HS-27A (cell line): ENCODE data around the gene GOLGA5.
A peak's percentile ranks its signal among the peaks of the same experiment; 100 is the strongest.
"Not testable (repeated sequence)": the region's sequence is repeated elsewhere in the genome, so short reads cannot be mapped to it uniquely, and the experiment has no call there.

Experiments used
- DNase-seq: peaks from one replicate; pipeline ENCODE4 v3.0.0-alpha.2; 2012; ENCODE audit warnings: low read depth, missing footprints

GOLGA5 gene

DNA sequence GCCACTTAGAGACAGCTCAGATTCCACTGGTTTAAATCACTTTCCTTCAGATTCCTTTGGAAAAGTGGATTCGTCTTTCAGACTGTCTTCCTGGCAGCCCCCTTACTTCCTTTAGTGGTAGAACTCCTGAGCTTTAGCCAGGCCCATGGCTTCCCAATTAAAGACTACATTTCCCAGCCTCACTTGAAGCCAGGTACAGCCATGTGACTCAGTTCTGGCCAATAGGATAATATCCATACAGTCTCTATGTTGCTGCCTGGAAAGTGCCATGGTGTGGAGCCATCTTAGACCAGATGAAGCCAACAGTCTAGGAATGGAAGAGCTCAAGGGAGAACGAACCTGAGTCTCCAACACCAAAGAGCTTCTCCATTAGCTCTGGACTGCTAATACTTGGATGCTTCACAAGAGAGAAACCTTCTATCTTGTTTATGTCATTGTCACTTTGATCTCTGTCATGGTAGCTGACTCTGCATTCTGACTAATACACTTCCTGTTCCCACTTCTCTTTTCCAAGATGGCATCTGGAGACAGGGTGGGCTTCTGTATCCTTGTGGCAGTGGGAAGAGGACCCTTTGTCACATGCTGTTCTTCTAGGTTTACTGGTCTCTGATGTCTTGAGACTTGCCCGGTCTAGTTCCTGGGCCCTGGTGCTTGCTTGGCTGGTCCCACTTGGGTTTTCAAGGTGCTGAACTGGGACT is 15.1 kb upstream of the GOLGA5 start:
- not testable (repeated sequence) for DNase-seq

DNA sequence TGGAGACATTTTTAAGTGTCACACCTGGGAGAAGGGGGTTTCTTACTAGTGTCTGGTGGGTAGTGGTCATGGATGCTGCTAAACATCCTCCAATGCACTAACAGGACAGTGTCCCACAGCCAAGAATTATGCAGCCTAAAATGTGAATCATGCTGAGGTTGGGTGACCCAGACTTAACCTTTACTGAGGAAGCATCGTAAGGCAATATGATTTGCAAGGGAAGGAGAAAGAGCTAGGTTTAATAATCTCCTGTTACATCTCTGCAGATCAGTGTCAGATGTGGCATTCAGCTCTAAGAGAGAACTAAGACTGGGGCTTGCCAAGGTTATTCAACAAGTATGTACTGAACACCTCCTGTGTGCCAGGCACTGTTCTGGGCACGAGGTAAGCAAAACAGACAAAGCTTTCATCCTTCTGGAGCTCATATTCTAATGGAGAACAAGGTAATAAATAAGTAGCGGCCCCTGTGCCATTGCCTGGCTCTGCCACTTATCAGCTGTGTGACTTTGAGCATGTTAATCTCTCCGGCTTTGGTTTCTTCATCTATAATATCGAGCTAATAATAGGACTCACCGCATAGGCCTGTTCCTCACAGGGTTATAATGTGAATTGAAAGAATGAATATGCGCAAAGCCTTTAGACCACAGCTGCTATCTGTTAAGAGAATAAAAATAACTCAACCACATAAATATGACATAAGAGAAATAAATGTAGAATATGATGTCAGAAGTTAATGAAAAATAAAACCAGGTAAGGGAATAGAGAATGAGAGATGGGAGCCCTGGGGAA is 13.5 kb upstream of the GOLGA5 start:
- no peak for DNase-seq

DNA sequence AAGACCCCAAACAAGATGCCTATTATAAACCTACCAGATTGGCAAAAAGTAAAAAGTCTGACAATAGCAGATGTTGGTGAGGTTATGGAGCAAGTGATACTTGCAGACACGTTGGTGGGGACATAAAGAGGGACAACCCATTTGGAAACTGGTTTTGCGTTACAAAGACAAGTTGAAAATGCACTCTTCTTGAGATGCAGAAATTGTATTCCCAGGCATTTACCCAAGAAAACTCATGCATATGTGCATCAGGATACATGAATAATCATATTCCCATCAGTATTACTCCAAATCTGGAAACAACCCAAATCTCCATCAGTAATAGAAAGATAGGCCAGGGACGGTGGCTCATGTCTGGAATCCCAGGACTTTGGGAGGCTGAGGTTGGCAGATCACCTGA is 12.8 kb upstream of the GOLGA5 start:
- no peak for DNase-seq

DNA sequence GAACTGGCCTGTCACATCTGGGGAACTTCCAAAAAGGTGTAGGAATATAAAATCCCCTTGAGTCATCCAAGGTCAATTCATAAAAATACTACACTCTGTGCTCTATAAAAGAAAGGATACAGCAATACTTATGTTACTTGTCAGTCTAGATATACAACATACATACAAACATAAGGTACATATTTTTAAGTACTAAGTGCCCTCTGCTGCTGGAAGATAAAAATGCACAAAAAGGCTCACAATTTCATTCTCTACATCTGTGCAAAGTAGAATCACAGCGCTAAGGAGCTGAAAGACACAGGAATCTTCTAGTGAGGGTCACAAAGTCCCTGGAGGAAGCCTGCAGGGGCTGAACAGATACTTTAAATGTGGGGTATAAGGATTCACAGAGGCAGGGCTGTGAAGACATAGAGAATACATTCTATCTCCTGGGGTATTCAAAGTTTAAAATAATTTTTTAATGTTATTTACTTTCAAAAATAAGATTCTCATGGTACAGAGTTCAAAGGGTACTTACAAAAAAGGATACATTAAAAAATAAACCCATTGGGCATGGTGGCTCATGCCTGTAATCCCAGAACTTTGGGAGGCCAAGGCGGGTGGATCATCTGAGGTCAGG is 10.2 kb upstream of the GOLGA5 start:
- no peak for DNase-seq

DNA sequence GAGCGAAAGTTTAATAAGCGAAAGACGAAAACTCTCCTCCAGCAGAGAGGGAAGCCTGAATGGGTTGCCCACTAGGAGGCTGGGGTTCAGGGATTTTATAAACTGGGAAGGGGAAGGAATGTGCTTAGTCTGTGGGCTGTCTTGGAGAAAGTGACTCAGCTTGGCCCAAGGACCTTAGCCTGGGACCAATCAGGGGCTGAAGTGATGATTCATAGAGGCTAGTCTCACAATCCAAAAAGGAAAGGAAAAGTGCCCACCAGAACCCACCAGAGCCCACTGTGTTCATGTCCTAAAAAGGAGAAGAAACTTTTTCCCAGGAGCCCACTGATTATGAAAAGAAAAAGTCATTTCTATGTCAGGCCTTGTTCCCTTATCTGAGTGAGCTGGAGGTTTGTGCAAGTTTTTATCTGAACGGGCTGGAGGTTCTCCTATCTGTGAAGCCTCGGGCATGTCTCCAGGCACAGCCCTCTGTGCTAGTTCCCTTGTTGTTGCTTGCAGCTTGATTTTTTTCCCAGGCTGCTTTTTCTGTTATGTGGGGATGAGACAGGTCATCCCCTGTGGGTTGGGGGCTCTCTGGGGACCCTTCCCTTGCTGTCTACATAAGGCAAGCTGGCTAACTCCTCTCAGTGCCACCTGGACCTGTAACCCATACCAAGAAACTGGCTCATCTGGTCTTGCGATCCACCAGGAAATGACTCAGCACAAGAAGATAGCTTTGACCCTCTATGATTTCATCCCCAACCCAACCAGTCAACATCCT is 8.3 kb upstream of the GOLGA5 start:
- peak; percentile 62 for DNase-seq

DNA sequence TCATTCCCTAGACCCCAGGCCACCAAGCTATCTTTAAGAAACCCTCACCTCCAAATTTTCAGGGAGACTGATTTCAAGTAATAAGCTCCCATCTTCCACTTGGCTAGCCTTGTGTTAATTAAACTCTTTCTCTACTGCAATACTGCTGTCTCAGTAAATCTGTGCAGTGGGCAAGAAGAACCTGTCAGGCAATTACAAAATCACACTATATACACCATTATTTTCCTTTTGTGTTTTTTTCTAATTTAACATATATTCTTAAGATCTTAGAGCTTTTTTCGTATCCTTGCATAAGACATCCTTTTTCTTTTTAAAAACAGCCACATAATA is 7.7 kb upstream of the GOLGA5 start:
- DNase-seq, result no peak

DNA sequence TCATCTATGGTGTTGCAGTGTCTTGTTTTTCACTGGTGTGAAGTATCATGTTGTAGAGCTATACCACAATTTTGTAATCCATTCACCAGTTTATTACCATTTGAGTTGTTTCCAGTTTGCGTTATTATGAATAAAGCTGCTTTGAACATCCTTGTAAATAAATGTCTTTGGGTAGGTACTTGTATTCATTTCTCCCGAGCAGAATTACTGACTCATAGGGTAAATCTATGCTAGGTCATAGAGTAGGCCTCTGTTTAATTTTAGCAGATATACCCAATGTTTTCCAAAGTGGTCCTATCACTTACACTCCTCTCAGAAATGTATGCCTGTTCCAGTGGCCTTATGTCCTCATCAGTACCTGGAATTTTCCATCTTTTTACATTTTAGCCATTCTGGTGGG is 6.6 kb upstream of the GOLGA5 start:
- no peak for DNase-seq

DNA sequence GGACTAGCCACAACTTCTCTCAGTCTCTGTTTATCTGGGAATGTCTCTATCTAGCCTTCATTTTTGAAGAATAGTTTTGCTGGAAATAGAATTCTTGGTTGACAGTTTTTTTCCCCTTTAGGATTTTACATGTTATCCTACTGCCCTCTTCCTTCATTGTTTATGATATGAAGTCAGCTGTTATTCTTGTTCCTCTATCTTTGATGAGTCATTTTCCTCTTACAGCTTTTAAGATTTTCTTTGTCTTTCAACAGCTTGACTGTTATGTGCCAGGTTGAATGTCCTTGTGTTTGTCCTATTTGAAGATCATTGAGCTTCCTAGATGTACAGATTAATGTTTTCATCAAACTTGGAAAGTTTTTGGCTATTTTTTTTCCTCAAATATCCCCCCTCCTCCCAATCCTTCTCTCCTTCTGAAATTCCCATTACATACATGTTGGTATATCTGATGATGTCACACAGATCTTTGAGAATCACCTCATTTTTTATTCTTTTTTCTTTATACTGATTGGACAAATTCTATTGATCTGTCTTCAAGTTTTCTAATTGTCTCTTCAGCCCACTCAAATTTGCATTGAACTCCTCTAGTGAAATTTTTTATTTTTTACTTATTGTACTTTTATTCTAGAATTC is 4.5 kb upstream of the GOLGA5 start:
- DNase-seq, result no peak

DNA sequence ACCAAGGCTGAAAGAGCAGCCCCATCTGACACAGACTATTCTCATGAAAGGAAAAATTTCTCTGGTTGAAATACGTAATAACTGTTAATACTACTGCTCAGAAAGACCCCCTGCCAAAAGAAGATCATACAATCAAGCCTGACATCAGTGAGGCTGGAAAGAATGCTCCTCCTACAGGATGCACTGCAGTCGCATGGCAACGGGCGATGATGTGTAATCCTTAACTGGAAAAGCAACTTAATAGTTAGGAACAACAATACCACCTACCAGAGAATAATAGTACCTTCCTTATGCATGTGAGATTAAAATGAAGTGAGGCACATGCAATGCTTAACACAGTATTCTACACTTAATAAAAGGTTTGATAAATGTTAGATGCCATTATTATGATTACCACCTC is 1.2 kb upstream of the GOLGA5 start:
- no peak for DNase-seq

DNA sequence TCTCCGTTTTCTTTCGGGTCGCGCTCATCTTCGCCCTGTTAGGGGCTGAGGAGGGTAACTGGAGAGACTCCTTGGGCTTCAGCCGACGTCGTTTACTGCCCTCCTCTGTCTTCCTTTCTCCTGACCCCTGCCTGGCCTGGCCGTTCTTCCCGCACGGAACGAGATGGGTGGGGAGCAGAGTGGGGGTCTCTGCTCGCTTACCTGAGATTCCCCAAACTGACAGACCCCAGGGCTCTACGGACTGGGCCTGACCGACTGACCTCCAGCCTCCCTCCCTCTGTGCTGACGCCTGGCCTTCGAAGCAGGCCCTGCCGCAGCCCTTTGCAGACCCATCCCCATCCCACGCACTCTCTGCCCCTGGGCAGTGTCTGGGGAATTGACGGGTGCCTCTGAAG is 439 bp downstream of the GOLGA5 start:
- DNase-seq, result peak; percentile 14

DNA sequence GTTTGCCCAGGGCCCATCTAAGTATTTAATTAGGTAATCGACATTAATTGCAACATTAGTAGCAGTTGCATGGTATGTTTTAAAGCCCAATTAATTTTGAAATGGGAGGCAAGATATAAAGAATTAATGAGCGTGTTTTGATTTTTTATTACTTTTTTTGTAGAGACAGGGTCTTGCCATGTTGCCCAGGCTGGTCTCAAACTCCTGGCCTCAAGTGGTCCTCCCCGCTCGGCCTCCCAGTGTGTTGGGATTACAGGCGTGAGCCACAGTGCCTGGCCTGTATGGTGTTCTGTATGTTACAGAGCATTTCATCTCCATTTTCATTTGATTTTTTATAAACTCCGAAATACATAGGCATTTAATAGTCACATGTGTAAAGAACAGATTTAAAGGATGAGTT is 856 bp downstream of the GOLGA5 start:
- no peak for DNase-seq

DNA sequence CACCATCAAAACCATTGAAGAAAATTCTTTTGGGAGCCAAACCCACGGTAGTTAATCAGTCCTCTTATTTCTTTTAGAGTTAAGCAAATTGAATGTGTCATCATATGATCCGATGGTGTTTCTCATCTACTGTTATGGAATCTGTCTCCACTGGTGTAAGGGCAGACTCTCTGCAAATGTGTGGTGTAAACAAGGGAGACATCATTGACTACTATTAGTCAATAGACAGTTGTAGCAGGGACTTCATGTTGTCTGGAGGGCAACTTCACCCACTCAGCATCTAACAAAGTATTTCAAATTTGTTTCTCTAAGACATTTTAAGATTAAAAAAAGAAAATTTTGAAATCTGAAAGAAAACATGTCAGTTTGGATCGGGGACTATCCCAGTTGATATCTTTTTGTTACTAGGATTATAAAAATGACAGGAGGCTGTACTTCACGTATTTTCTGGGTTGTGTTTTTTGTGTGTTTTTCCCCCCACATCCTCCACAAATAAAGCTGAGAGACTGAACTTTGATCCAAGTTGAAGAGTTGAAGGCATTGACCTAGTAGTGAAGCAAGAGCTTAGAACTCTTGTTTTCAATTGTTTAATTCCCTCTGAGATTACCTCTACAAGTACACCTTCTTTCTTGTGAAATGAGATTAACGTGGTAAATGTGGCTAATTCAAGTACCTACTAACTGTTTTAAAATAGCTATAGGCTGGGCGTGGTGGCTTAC is 4.0 kb downstream of the GOLGA5 start:
- DNase-seq, result no peak

DNA sequence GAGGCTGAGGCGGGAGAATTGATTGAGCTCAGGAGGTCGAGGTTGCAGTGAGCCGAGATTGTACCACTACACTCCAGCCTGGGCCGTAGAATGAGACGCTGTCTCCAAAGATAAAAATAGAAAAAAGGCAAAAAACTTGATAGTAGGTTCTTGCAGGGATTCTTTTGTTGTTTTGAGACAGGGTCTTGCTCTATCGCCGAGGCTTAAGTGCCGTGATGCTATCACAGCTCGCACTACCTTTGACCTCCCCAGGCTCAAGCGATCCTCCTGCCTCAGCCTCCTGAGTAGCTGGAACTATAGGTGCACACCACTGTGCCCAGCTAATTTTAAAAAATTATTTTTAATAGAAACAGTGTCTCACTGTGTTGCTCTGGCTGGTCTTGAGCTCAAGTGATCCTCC is 4.7 kb downstream of the GOLGA5 start:
- DNase-seq, result no peak

DNA sequence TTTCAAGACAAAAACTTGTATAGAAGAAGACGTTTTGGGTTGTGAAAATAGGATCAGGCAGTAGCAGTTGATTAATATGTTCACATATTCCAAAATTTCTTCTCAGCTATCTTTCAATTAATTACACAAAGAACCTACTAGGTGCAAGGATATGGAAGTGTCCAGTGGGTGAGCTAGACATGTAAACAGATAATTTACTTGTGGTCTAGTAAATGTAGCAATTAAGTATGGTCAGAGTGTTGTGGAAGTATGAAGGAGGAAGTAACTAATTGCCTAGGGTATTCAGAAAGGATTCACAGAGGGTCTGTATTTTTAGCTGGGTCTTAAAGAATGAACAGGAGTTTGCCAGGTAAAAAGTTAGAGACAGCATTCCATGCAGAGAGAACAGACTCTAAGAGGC is 5.9 kb downstream of the GOLGA5 start:
- no peak for DNase-seq

DNA sequence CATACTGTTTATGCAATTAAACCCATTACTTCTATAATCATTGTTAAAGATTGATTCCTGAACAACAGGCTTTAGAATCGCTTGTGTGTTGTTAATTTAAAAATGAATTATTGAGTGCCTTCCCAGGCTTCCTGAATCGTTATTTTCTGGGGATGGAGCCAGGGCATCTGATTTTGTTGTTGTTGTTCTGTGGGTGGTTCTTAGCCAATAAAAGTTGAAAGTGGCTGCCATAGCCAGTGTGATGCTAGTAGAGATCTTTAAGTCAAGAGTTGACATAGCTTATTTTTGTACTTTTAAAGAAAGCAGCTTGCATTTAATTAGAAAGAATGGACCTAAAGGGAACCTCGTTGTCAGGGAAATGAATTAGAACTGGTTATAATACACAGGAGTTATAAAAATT is 6.4 kb downstream of the GOLGA5 start:
- no peak for DNase-seq

DNA sequence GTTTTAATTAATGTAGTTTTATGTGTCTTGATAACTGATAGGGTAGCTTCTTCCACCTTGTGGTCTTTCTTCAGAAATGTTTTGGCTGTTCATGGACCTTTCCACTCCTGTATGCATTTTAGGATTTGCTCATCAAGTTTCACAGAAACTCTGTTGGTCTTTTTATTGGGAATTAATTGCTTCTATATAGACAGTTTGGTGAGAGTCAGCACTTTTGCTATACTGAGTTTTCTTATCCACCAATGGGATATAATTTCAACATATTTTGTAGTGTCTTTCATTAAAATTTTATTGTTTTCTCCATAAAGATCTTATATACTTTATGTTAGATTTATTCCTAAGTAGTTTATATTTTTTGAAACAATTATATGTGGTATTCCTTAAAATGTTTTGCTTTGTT is 7.8 kb downstream of the GOLGA5 start:
- no peak for DNase-seq

DNA sequence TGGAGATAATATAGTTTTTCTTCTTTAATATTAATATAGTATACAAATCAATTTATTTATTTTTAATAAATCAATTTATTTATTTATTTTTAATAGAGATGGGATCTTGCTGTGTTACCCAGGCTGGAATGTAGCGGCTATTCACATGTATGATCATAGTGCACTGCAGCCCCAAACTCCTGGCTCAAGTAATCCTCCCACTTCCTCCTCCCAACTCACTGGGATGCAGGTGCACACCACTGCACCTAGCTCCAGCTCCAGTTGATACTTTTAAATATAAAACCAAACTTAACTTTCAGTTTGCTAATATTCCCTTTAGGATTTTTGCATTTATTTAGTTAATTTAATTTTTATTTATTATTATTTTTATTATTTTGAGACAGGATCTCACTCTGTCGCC is 8.6 kb downstream of the GOLGA5 start:
- DNase-seq, result no peak

DNA sequence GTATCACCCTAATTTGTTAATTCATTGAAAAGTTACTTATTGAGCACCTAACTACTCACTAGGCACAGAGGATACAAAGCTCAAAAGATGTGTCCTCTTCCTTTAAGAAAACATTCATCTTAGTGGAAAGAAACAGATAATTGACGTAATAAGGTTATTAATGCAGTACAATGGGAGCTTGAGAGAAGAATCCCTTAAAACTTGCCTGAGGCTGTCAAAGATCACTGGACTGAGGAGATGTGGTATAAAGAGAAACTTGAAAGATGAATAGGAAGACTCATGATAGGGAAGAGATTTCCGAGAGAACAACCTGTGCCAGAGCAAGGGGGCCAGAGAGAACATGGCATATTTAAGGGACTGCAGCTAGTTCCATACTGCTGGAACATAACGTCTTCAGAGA is 19.1 kb downstream of the GOLGA5 start:
- no peak for DNase-seq

DNA sequence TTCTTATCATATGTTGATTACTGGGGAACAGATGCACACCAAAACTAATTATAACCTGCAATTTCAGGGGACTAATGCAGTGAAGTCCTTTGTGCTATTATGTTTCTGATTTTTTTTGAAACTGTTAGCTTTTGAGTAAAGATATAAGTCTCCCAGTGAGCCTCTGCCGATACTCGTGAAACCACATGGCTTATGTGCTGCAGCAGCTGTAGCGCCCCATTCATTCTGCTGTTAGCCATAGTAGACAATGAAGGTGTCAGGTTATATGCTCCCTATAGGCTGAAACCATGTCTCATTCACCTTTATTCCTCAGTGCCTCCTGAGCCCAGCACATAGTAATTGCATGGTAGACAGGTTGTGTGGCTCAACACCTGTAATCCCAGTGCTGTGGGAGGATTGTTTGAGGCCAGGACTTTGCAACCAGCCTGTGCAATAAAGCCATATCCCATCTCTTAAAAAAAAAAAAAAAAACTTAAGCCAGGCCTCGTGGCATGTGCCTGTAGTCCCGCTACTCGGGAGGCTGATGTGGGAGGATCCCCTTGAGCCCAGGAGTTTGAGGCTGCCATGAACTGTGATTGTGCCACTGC is 25.0 kb downstream of the GOLGA5 start:
- DNase-seq, result no peak

DNA sequence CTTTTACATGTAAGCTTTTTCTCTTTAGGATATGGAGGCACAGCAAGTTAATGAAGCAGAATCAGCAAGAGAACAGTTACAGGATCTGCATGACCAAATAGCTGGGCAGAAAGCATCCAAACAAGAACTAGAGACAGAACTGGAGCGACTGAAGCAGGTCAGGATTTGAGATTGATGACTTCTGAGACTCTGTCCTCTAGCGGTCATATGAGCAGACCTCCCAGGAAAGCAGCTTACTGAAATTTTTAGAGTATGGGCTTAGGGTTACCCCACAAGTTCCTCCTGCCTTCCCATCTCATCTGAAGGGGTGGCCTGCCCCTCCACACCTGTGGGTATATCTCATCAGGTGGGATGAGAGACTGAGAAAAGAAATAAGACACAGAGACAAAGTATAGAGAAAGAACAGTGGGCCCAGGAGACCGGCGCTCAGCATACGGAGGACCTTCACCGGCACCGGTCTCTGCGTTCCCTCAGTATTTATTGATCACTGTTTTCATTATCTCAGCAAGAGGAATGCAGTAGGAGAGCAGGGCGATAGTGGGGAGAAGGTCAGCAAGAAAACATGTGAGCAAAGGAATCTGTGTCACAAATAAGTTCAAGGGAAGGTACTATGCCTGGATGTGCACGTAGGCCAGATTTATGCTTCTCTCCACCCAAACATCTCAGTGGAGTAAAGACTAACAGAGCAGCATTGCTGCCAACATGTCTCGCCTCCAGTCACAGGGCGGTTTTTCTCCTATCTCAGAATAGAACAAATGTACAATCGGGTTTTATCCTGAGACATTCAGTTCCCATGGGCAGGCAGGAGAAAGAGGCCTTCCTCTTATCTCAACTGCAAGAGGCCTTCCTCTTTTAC is 25.8 kb downstream of the GOLGA5 start:
- not testable (repeated sequence) for DNase-seq
